HL-60 (cell line): Measurements from ENCODE around the gene PTGER3.

Source experiments
- GABPA ChIP-seq: IDR thresholded peaks from 2 replicates; pipeline ENCODE4 v1.6.1; 2012; ENCODE audit warnings: low read depth
- POLR2AphosphoS5 ChIP-seq: IDR thresholded peaks from 2 replicates; pipeline ENCODE4 v1.6.1; 2012; ENCODE audit warnings: low read depth
- TF ChIP-seq, protein P1 (sequence below): IDR thresholded peaks from 2 replicates; pipeline ENCODE4 v1.6.1; 2012; ENCODE audit warnings: low read depth; ENCODE audit not compliant: insufficient replicate concordance
- TF ChIP-seq, protein P2 (sequence below): IDR thresholded peaks from one replicate; pipeline ENCODE4 v1.5.1; 2011; ENCODE audit warnings: low read length, control low read depth, inconsistent platforms; ENCODE audit not compliant: insufficient read depth

DNA sequence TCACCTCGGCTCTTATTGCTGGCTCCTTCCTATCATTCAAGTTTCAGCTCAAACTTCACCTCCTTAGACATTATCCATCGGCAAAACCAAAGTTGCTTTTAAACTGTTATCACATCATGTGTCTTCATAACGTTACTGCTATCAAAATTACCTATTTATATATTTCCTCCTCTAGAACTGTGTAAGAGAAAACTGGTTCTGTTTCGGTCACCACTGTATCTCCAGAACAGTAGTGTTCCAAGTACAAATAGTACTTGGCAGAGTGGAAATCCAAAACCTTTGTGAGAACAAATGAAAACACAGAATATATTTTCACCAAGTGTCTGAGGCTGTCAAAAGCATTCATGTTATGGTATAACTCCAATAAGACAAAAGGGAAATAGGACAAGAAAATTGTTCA, 24.1 kb upstream of the PTGER3 start:
- TF ChIP-seq, protein P1, sequence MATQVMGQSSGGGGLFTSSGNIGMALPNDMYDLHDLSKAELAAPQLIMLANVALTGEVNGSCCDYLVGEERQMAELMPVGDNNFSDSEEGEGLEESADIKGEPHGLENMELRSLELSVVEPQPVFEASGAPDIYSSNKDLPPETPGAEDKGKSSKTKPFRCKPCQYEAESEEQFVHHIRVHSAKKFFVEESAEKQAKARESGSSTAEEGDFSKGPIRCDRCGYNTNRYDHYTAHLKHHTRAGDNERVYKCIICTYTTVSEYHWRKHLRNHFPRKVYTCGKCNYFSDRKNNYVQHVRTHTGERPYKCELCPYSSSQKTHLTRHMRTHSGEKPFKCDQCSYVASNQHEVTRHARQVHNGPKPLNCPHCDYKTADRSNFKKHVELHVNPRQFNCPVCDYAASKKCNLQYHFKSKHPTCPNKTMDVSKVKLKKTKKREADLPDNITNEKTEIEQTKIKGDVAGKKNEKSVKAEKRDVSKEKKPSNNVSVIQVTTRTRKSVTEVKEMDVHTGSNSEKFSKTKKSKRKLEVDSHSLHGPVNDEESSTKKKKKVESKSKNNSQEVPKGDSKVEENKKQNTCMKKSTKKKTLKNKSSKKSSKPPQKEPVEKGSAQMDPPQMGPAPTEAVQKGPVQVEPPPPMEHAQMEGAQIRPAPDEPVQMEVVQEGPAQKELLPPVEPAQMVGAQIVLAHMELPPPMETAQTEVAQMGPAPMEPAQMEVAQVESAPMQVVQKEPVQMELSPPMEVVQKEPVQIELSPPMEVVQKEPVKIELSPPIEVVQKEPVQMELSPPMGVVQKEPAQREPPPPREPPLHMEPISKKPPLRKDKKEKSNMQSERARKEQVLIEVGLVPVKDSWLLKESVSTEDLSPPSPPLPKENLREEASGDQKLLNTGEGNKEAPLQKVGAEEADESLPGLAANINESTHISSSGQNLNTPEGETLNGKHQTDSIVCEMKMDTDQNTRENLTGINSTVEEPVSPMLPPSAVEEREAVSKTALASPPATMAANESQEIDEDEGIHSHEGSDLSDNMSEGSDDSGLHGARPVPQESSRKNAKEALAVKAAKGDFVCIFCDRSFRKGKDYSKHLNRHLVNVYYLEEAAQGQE, result no peak
- TF ChIP-seq, protein P2, sequence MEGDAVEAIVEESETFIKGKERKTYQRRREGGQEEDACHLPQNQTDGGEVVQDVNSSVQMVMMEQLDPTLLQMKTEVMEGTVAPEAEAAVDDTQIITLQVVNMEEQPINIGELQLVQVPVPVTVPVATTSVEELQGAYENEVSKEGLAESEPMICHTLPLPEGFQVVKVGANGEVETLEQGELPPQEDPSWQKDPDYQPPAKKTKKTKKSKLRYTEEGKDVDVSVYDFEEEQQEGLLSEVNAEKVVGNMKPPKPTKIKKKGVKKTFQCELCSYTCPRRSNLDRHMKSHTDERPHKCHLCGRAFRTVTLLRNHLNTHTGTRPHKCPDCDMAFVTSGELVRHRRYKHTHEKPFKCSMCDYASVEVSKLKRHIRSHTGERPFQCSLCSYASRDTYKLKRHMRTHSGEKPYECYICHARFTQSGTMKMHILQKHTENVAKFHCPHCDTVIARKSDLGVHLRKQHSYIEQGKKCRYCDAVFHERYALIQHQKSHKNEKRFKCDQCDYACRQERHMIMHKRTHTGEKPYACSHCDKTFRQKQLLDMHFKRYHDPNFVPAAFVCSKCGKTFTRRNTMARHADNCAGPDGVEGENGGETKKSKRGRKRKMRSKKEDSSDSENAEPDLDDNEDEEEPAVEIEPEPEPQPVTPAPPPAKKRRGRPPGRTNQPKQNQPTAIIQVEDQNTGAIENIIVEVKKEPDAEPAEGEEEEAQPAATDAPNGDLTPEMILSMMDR, result no peak
- TF ChIP-seq POLR2AphosphoS5, result no peak
- TF ChIP-seq GABPA, result no peak
